ENCODE measurements around the gene PKP3.

DNA sequence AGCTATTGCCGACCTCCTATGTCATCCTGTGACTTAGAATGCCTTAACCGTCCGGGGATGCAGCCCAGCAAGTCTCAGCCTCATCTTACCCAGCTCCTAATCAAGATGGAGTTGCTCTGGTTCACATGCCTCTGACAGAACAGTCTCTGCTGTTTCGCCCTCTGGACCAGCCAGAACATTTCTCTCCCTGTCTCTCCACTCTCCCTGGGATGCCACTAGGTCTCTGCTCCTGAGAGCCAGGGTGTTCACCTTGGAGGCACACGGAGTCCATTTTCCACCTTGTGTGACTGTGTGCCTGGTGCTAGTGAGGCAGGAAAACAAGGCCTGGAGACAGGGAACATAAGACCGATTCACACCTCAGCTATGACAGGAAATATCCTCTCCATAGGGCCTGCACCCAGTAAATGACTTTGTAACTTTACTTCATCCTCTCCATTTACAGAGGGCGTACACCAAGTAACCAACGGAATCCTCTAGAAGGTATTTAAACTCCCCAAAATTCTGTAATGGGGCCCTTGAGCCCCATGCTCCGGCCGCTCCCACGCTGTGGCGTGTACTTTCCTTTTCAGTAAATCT is 41.5 kb upstream of the PKP3 start:
- TF ChIP-seq, protein P1, sequence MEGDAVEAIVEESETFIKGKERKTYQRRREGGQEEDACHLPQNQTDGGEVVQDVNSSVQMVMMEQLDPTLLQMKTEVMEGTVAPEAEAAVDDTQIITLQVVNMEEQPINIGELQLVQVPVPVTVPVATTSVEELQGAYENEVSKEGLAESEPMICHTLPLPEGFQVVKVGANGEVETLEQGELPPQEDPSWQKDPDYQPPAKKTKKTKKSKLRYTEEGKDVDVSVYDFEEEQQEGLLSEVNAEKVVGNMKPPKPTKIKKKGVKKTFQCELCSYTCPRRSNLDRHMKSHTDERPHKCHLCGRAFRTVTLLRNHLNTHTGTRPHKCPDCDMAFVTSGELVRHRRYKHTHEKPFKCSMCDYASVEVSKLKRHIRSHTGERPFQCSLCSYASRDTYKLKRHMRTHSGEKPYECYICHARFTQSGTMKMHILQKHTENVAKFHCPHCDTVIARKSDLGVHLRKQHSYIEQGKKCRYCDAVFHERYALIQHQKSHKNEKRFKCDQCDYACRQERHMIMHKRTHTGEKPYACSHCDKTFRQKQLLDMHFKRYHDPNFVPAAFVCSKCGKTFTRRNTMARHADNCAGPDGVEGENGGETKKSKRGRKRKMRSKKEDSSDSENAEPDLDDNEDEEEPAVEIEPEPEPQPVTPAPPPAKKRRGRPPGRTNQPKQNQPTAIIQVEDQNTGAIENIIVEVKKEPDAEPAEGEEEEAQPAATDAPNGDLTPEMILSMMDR (IDR thresholded peaks at IDR 0.05), result no peak
- no peak for TF ChIP-seq POLR2A (IDR thresholded peaks at IDR 0.05)

Measured in breast epithelium (tissue), 3 donors.